Measurements from ENCODE around the gene HIPK2. TPM values are rescaled to one million over a fixed set of nuclear protein-coding genes. Genes with fewer than 3 reads are reported as not detected.
A peak's percentile ranks its signal among the peaks of the same experiment; 100 is the strongest.

Gene HIPK2
- total RNA-seq, 1 donor from 2014 or later = 5.8 TPM

- no peak for FAIRE-seq
- TF ChIP-seq CTCF (IDR thresholded peaks at IDR 0.05; ENCODE audit: insufficient read depth, low read length, severe bottlenecking) = no peak
- no peaks in the 10 kb centered on the region for H3K27me3 ChIP-seq (ENCODE audit: control insufficient read depth, insufficient read depth, low read length)
- no peak overlapping the region for H3K4me3 ChIP-seq (ENCODE audit: low read depth, low read length)
- peaks cover 3% of the 10 kb centered on the region for H3K36me3 ChIP-seq (ENCODE audit: control insufficient read depth, insufficient read depth, low read length)
- no peak for DNase-seq (ENCODE audit: low read depth)
Observed at GRCh38 chr7:139732471-139733167, 45.2 kb downstream of the HIPK2 start.

DNA sequence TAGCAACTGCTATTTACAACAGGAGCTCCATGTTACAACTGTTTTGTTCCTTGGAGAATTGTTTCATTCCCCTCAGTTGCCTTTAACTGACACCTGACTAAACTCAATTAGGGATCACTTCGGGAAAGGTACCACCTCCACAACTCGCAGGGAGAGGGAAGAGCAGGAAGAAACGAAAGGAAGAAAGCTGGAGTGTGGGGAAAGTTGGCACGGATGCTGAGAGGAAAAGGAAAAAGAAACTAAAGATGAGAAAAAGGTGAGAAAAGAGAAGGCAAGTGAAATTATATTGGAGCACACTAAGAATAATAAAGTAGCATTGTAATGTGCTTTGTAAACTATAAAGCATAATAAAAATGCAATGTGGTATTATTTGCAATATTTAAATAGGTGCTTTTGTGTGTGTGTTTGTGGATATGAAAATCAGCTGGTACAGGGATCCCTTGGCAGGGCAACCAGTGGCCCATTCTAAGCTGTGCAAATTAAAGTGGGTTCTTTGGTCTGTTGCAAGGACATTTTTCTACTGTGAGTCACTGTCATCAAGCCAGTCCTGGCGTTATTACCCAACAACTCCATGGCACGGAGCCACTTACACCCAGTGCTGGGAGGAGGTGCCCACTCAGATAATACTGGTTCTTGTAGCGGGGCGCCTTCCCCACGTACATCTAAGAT is 45.9 kb downstream of the HIPK2 start:
- H3K4me3 ChIP-seq (ENCODE audit: low read depth, low read length) = no peak overlapping the region
- TF ChIP-seq CTCF (IDR thresholded peaks at IDR 0.05; ENCODE audit: insufficient read depth, low read length, severe bottlenecking) = no peak
- peaks cover 3% of the 10 kb centered on the region for H3K36me3 ChIP-seq (ENCODE audit: control insufficient read depth, insufficient read depth, low read length)
- no peaks in the 10 kb centered on the region for H3K27me3 ChIP-seq (ENCODE audit: control insufficient read depth, insufficient read depth, low read length)
- no peak for FAIRE-seq
- peak; percentile 92 for DNase-seq (ENCODE audit: low read depth)

DNA sequence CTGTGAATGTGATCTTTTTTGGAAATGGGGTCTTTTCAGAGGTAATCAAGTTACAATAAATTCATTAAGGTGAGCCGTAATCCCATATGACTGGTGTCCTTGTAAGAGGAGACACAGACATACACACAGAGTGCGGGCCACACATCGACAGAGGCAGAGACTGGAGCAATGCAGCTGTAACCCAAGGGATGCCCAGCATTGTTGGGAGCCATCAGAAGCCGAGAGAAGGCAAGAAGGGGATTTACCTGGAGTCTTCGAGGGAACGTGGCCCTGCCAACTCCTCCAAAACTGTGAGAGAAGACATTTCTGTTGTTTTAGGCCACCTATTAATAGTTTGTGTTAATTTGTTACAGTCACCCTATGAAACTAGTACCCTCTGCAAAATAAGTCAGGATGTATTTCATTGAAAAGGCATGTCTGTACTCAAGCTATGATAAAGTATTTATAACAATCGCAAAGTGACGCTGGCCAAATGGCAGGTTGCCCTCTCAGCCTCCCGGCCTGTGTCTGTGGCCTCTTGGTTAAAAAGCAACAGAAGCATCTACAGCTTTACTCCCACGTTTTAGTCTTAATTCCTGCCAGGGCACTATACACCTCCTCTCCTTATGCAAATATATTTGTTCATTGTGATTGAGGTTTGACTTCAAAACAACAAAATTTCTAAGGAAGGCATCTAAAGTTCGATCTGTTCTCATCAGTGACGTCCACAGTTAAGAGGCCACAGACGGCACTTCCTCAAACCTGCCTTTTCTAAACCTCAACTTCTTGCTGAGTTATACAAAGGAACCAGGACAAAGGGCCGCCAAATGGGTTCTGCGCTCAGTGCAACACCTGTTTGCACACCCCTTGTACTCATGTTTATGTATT is 46.8 kb downstream of the HIPK2 start:
- no peak for TF ChIP-seq CTCF (IDR thresholded peaks at IDR 0.05; ENCODE audit: insufficient read depth, low read length, severe bottlenecking)
- DNase-seq (ENCODE audit: low read depth) (peak; percentile 29), FAIRE-seq (no peak)
- Histone ChIP-seq H3K4me3 (ENCODE audit: low read depth, low read length) (no peak overlapping the region), H3K27me3 (ENCODE audit: control insufficient read depth, insufficient read depth, low read length) (no peaks in the 10 kb centered on the region), H3K36me3 (ENCODE audit: control insufficient read depth, insufficient read depth, low read length) (peaks cover 1% of the 10 kb centered on the region)

DNA sequence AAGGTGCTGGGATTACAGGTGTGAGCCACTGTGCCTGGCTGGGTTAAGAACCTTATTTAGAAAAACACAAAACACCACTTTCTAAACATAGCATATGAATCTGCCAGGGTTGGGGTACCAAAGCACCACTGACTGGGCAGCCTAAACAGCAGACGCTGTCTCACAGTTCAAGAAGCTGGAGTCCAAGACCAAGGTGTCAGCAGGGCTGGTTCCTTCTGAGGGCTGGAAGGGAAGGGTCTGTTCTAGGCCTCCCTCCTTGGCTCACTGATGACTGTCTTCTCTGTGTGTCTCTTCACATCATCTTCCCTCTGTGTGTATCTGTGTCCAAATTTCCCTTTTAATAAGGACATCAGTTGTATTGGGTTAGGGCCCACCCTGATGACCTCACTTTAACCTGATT is 49.6 kb downstream of the HIPK2 start:
- Histone ChIP-seq H3K4me3 (ENCODE audit: low read depth, low read length) (no peak overlapping the region), H3K36me3 (ENCODE audit: control insufficient read depth, insufficient read depth, low read length) (peaks cover 1% of the 10 kb centered on the region), H3K27me3 (ENCODE audit: control insufficient read depth, insufficient read depth, low read length) (no peaks in the 10 kb centered on the region)
- DNase-seq (ENCODE audit: low read depth) = no peak
- FAIRE-seq = no peak
- TF ChIP-seq CTCF (IDR thresholded peaks at IDR 0.05; ENCODE audit: insufficient read depth, low read length, severe bottlenecking) = no peak

- no peak for TF ChIP-seq CTCF (IDR thresholded peaks at IDR 0.05; ENCODE audit: insufficient read depth, low read length, severe bottlenecking)
Observed at GRCh38 chr7:139727151-139727705, 50.6 kb downstream of the HIPK2 start.

More at GRCh38 chr7:139727151-139727705, 50.6 kb downstream of the HIPK2 start:
- DNase-seq (ENCODE audit: low read depth) (peak; percentile 95), FAIRE-seq (no peak)
- no peaks in the 10 kb centered on the region for H3K27me3 ChIP-seq (ENCODE audit: control insufficient read depth, insufficient read depth, low read length)
- peaks cover 1% of the 10 kb centered on the region for H3K36me3 ChIP-seq (ENCODE audit: control insufficient read depth, insufficient read depth, low read length)
- no peak overlapping the region for H3K4me3 ChIP-seq (ENCODE audit: low read depth, low read length)

Data from bronchial epithelial cell (primary cell).